GM18520 (cell line): ENCODE measurements around the gene ELF1.
"Not testable (repeated sequence)": the region's sequence is repeated elsewhere in the genome, so short reads cannot be mapped to it uniquely, and the experiment has no call there.

Experiments used
- ATAC-seq: cut with Tn5 transposase; IDR thresholded peaks from one replicate; pipeline ENCODE4 v1.9.1; 2021; ENCODE audit not compliant: unreplicated experiment

The ELF1 gene

DNA sequence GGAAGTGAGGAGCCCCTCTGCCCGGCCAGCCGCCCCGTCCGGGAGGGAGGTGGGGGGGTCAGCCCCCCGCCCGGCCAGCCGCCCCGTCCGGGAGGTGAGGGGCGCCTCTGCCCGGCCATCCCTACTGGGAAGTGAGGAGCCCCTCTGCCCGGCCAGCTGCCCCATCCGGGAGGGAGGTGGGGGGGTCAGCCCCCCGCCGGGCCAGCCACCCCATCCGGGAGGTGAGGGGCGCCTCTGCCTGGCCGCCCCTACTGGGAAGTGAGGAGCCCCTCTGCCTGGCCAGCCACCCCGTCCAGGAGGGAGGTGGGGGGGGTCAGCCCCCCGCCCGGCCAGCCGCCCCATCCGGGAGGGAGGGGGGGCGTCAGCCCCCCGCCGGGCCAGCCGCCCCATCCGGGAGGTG lies 118.5 kb downstream of the ELF1 start:
- not testable (repeated sequence) for ATAC-seq

DNA sequence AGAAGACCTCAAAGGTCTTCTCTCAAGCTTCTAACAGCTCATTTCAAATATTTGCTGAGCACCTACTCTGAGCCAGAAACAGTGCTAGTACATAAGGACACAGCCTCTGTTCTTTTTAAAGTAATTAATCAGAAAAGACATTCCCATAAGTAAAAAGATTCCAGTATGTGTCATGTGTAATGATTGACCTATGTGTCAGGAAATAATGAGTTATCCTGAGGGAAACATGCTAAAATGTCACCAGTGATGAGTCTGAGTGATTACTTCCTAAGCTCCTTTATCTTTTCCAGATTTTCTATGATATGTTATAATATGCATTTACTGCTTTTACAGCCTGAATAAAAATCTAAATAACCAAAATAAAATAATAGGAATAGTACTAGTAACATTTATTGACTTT lies 122.1 kb downstream of the ELF1 start:
- no peak for ATAC-seq

DNA sequence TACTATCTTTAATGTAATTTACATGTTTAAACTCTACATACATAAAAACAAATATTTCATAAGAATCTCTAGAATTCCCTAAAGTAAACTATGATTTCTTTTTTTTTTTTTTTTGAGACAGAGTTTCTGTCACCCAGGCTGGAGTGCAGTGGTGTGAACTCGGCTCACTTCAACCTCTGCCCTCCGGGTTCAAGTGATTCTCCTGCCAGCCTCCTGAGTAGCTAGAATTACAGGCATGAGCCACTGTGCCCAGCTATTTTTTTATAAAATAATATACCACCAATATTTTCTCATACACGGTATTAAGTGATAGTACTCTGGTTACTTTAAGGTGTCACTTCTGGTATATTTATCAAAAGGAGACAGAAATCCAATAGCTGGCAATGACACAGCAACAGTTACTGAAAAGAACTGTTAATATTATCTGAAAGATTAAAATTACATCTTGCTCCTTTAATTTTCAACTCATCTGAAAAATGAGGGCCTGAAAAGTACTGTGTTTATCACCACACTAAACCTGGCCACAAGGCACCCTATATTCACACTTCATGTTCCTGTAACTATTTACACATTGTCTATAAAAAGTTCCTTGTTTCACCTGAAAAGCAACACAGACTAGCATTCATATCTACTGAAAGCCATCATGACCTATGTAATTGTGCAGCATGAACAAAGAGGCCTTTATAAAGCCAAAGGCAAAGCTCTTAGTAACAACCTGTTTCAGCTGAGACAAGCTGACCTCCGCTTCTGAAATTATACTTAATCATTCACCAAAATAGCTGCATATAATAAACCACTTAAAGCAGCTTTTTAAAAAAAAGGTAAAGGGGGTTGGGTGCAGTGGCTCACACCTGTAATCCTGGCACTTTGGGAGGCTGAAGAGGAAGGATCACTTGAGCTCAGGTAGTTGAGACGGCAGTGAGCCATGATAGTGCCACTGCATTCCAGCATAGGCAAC lies 123.6 kb downstream of the ELF1 start:
- no peak for ATAC-seq

DNA sequence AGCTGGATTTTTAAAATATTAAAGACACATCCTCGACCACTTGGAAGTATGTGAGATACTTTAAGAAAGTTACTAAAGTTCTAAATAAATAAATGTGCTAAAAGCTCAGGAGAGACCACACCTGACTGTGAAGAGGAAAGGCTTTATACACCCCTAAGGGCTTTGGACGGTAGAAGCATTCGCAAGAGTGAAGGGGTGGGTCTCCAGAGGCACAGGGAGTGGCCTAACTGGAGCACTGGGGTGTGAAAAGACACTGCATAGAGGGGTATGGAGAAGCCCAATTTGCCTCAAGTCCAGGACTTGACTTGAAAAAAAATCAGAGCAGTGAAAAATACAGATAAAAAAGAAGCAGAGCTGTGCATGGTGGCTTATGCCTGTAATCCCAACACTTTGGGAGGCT lies 125.5 kb downstream of the ELF1 start:
- not testable (repeated sequence) for ATAC-seq

DNA sequence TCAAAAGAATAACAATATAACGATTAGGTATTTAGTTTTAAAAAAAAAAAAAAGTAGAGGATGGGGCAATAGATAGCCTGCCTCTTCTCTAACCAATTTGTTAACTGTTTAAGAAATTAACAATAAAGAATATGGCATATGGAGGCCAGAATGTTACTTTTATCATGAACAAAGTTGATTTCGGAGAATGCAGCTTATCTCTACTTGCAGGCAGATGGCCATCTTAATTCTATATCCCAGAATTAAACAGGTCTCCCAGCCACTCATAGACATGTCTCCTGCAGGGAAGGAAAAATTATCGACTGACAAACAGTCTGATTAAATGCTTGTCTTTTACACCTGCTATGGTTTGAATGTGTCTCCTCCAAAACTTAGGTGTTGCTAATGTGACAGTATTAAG lies 133.1 kb downstream of the ELF1 start:
- ATAC-seq, result no peak

DNA sequence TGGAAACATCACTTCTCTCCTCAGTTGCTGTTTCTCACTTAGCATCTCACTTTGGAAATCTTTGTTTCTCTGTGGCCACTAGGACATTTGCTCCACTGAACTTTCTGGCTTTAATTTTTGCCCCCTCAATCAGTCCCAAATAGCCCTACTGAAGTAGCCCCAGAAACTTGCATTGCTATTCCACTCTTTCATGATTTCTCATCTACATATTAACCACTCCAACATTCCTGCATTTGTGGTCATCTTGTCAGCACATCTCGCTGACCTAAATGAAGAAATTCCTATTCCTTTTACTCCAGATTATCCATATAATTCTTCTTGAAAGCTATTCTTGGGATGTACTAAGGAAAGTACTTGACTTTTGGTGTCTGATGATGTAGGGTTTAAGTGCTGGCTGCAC lies 134.9 kb downstream of the ELF1 start:
- not testable (repeated sequence) for ATAC-seq
